ENCODE results near the gene PTGDS.

Gene PTGDS

GRCh38 chr9:137011156-137011555 is 33.9 kb downstream of the PTGDS start:
- DNase-seq (ENCODE audit: low read depth): no peak

GRCh38 chr9:137011907-137012675 is 34.8 kb downstream of the PTGDS start:
- DNase-seq (ENCODE audit: low read depth): no peak

DNA sequence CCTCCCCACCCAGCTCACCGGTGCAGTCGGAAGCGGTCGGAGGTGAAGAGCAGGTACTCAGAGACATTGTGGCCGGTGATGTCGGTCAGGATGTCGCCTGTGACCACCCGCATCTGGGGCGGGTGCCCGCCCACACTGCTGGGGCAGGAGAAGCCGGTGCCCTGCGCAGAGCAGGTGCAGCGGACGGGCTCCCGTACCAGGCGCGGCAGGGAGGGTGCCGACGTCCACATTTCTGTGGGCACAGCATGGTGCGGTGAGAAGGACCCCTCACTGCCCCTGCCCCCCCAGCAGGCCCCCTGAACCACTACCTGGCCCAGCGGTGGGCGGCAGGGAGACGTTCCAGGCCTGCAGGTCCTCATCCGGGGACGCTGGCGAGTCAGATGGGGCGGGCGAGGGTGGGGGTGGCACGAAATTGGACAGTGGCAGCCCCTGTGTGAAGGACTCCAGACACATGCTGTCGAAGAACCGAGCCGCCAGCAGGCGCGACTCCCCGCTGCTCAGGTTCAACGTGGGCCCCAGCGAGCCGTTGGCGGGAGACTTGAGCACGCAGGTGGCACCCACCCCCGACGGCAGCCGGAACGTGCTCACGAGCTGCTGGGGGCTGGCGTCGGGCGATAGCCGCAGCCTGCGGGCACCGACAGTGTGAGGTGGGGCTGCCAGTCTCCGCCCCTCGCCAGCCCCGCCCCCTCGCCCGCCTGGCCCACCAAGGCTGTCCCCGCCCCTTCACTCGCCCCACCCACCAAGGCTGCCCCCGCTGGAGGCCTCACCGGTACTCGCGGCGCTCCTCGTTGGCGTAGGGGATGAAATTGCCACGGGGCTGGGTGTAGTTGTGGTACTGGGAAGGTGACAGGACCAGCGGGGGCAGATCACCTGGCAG is 35.6 kb downstream of the PTGDS start:
- DNase-seq (ENCODE audit: low read depth): no peak

- no peak for DNase-seq (ENCODE audit: low read depth)
These were observed 36.3 kb downstream of the PTGDS start for GRCh38 chr9:137013571-137013940.

DNA sequence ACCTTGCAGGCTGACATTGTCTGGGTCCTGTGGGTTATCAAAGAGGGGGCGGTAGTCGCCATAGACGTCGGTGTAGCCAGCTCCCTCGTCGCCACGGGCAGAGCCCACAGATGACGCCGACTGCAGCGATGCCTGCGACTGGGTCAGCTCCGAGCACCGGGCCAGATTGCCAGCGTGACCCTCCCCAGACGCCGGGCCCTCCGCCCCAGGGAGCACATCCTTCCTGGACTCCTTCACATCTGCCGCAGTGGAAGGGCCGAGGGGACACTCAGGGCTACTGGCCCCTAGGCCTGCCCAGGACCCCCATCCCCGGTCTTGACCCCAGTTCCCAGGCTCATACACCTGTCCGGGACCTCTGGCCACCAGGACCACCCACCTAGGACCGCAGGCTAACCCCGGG is 36.9 kb downstream of the PTGDS start:
- DNase-seq (ENCODE audit: low read depth): no peak

DNA sequence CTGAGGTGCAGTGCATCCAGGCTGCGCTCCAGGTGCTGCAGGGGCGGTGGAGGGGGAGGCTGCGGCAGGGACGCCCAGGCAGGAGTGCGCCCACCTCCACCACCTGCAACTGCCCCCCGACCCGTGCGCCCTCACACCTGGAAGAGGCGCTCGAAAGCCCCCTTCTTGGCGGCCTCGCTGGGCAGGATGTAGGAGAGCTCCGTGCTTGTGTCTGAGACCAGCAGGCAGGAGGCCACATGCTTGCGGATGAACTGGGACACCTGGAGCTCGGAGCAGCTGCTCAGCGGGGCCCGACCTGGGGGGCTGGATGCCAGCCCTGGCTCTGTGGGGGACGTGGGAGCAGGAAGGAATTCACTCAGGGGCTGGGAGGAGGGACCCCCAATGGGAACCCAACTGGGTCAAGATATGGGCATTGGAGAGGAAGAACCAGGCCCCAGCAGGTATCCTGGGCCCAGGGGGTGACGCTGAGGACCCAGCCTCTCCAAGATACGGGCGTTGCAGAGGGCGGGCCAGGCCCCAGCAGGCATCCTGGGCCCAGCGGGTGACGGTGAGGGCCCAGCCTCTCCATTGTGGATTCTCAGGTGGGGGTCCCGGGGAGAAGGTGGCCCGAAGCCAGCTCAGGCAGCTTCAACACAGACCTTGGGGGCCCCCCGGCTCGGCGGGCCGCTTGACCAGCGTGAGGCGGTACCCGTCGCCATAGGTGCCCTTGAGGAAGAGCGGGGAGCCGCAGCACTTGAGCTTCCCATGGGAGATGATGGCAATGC is 37.7 kb downstream of the PTGDS start:
- DNase-seq (ENCODE audit: low read depth): no peak

DNA sequence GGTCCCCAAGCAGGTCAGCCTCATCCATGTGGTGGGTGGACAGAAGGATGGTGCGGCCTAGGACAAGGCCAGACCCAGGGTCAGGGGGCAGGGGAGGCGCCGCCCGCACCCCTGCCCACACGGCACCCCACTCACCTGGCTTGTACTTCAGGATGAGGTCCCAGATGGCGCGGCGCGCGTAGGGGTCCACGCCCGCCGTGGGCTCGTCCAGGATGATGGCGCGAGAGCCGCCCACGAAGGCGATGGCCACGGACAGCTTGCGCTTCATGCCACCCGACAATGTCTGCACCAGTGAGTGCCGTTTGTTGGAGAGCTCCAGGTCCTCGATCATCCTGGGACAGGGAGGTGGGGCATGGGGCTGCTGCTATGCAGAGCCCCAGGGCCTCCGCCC is 38.2 kb downstream of the PTGDS start:
- no peak for DNase-seq (ENCODE audit: low read depth)

DNA sequence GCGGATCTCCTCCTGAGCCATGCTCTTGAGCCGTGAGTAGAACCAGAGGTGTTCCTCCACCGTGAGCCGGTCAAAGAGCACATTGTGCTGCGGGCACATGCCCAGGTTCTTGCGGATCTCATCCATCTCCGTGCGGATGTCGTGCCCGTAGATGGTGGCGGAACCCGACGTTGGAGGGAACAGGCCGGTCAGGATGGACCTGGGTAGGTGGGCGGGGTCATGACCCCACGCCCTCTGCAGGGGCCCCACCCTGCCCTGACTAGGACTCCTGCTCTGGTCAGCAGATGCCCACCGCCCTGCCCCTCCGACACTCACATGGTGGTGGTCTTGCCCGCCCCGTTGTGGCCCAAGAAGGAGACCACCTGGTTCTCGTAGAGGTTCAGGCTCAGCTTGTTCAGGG is 38.7 kb downstream of the PTGDS start:
- DNase-seq (ENCODE audit: low read depth): no peak

GRCh38 chr9:137016436-137016835 is 39.1 kb downstream of the PTGDS start:
- no peak for DNase-seq (ENCODE audit: low read depth)

DNA sequence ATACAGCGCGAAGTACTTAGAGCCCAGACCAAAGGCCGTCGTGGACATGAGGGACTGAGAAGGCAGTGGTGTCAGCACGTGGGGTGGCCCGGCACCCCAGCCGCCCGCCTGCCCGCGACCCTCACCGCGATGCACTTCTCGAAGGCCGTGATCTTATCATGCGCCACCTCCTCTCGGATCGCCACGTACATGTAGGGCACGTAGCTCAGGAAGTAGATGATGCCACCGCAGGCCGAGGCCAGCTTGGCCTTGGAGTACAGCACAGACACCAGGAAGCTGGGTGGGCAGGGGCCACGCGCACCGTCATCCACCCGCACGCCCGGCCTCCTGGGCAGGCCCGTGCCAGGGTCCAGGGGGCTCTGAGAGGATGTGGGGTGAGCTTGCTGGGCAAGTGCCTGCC is 39.8 kb downstream of the PTGDS start:
- no peak for DNase-seq (ENCODE audit: low read depth)

DNA sequence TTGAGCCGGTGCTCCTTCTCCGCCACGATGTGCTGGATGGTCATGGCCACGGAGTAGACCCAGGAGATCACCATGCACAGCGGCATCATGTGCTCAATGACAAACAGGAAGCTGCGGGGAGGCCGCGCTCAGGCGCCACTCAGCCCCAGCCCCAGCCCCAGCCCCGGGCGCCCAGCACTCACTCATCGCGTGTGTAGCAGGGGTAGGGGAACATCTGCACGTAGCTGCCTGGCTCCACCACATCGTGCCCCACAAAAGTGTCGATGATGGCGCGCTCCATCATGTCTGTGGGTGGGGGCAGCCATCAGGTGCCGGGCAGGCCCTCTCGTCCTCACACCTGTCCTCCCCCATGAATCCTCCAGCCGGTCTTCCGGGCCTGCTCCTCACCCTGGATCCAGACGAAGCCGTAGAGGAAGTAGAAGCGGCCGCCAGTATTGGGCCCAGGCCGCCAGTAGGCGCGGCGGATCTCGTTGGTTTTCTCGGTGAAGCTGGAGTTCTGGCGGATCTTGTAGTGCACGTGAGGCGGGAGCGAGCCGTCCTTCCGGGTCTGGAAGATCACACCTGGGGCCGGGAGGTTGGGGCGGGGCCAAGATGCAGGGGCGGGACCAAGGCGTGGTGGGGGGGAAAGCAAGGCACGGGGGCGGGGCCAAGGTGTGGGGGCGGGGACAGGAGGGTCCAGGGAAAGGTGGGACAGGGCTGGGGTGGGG is 40.6 kb downstream of the PTGDS start:
- DNase-seq (ENCODE audit: low read depth): no peak

DNA sequence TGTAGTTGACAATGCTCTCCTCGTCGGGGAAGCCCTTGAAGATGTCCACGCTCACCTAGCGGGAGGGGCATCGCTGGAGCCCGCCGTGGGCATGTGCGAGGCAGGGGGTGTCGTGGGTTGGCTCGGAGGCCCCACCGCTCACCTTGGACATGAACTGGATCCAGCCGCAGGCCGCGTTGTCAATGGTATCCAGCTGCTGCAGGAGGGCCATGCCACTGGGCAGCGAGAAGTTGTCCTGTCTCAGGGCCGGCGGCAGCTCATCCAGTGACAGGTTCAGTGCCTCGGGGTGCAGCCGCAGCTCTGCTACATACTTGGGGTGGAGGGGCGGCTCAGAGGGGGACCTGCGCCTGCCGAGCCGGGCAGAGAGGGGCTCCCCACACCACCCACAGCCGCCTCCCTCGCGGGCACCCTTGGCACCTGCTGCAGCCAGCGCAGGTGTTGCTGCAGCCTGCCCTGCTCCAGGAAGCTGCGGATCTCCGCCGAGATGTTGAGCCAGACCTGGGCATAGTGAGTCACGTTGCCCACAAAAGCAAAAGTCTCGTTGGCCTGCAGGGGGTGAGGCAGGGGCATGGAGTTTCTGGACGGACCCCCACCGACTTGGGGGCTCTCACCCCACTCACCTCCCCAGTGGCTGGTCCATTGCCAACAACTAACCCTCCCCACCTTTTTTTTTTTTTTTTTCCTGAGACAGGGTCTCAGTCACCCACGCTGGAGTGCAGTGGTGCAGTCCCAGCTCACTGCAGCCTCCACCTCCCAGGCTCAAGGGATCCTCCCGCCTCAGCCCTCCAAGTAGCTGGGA is 41.7 kb downstream of the PTGDS start:
- DNase-seq (ENCODE audit: low read depth): no peak

DNA sequence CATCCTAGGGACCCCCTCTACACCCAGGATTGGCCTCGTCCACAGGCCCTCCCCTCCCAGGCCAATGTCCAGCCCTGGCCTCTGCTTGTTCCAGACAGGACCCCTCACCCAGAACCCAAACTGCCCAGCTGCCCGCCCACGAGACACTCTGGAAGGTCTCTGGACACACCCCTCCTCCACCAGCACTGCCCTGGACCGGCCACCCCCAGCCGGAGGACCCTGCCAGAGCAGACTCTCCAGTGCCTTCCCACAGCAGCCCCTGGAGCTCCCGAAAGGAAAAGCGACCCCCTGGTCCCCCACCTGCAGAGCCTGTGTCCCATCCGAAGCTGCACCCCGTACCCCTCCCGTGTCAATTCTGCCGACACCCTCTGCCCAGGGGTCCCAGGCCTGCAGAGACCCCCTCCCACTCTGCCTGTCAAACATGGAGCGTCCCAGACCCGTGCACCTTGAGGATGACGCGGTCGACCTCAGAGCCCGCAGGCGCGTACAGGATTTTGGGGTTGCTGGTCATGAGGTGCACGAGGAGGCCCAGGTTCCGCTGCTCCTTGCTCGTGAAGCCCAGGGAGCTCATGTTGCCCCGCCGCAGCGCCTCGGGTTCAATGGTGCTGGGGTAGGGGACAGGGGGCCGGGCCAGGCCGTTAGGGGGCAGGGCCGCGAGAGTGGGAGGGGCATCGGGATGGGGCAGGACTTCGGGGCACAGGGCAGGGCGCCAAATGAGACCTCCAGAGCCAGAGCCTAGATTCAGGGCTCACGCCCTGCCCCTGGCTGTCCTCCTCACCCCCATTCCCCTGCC is 42.8 kb downstream of the PTGDS start:
- DNase-seq (ENCODE audit: low read depth): no peak

DNA sequence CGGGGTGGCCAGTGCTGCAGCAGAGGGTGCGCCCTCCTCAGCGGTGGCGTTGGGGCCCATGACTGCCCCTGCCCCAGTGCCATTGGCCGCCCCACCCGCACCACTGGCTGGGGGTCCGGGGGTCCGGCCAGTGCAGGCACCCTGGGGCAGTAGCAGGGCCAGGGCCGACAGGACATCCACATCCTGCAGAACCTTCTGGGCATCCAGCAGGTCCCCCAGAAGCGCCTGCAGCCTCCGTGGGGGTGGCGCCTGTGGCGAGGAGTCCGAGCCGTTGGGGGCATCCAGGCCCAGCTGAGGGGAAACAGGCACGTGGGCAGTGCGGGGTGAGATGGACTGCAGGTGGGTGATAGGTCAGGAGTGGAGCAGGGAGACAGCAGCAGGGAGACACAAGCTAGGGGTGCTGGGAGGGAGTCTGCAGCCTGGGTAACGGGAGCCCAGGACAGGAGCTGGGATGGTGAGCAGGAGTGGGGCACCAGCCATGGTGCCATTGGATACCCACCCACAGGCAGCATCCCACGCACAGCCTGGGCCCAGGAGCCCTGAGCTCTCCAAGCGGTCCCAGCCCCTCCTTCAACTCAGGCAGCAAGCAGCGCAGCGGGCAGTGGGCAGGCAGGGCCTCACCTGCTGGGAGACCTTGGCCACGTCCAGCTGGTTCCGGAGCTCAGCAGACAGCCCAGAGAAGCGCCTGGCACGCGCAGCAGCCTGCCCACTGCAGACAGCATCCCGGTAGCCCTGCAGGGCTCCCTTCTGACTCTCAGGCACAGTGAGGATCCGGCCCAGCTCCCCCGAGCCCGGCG is 43.7 kb downstream of the PTGDS start:
- DNase-seq (ENCODE audit: low read depth): no peak

- no peak for DNase-seq (ENCODE audit: low read depth)
These were observed 44.3 kb downstream of the PTGDS start for GRCh38 chr9:137021568-137021978.

- DNase-seq (ENCODE audit: low read depth): peak; percentile 63
These were observed 44.8 kb downstream of the PTGDS start for GRCh38 chr9:137021979-137022661.

DNA sequence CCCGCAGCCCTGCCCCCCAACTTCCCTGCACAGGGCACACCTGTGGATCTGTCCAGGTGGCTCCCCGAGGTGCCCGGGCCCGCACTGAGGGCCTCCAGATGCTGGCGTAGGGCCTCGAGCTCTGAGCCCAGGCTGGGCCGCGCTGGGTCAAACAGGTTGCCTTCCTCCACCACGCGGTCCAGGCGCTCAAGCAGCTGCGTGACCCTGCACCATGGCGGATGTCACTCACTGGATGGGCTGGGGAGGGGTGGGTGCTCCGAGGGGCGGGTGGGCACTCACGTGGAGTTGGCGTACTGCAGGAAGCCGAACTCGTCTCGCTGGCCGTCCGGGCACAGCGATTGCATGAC is 45.3 kb downstream of the PTGDS start:
- DNase-seq (ENCODE audit: low read depth): no peak

- no peak for DNase-seq (ENCODE audit: low read depth)
These were observed 45.9 kb downstream of the PTGDS start for GRCh38 chr9:137023157-137023556.

GRCh38 chr9:137023583-137023991 is 46.3 kb downstream of the PTGDS start:
- no peak for DNase-seq (ENCODE audit: low read depth)
